ENCODE data around the gene LEKR1.

DNA sequence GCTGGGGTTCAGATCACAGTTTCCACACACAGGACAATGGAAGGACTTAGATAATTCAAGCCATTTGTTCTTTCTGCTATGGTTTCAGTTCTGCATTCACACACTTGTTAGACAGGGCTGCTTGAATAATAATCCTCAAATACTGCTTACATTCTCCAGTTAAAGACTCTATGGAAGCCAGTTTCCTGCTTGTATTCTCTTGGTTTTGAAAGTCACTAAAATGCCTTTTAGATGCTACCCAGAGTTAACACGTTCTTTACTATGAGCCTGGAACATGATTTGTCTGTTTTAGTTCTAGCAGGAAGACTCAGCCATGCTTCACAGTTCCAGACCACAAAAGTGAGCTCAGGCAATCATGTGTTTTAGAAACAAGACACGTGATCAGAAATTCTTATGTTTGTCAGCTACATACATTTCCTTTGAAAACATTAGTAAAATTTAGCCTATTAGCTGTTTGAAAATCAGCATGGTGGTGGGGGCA, 152.4 kb downstream of the LEKR1 start:
- TF ChIP-seq POLR2A (IDR thresholded peaks at IDR 0.05; ENCODE audit: low read length) (no peak), GATA1 (IDR thresholded peaks at IDR 0.05; ENCODE audit: low read depth, low read length) (no peak)

All from erythroblast (primary cell).